Esophagus muscularis mucosa (tissue), 3 donors: ENCODE data around the gene TEX35.

Experiments
- POLR2A ChIP-seq: fragments of 450-650 bp; IDR thresholded peaks from one replicate; pipeline ENCODE4 v1.6.1; 2017; ENCODE audit warnings: antibody characterized with exemption, moderate library complexity, mild to moderate bottlenecking, low read depth
- TF ChIP-seq, protein P1 (sequence below), 3 experiments: fragments of 200-600 bp in 2 of 3; fragments of 450-650 bp in 1 of 3; sonication (generic) in 2 of 3; IDR thresholded peaks; one replicate each; pipeline ENCODE4 v1.5.1; 2017 to 2019; ENCODE audit warnings: antibody characterized with exemption in 3 of 3, mild to moderate bottlenecking in 2 of 3, moderate library complexity in 1 of 3

DNA sequence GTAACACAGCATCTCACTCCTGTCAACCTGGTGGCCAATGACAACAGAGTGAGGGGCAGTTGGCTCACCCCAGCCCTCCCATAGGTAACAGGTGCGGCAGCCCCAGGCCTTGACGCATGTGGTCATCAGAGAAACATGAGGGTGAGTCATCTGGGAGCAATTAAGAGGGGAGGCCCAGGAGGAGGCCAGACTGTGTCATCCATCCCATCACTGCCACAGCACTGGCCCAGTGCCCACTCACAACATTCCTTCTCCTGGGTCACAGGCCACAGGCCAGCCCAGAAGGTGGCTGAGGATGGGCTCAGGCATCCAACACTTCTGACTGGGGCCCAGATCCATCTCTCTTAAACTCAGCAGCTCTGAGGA, 17.1 kb downstream of the TEX35 start:
- TF ChIP-seq, protein P1, sequence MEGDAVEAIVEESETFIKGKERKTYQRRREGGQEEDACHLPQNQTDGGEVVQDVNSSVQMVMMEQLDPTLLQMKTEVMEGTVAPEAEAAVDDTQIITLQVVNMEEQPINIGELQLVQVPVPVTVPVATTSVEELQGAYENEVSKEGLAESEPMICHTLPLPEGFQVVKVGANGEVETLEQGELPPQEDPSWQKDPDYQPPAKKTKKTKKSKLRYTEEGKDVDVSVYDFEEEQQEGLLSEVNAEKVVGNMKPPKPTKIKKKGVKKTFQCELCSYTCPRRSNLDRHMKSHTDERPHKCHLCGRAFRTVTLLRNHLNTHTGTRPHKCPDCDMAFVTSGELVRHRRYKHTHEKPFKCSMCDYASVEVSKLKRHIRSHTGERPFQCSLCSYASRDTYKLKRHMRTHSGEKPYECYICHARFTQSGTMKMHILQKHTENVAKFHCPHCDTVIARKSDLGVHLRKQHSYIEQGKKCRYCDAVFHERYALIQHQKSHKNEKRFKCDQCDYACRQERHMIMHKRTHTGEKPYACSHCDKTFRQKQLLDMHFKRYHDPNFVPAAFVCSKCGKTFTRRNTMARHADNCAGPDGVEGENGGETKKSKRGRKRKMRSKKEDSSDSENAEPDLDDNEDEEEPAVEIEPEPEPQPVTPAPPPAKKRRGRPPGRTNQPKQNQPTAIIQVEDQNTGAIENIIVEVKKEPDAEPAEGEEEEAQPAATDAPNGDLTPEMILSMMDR (IDR thresholded peaks at IDR 0.05), result no peak
- no peak for TF ChIP-seq POLR2A
